ENCODE data around the gene RCSD1. TPM values are rescaled to one million over a fixed set of nuclear protein-coding genes. Genes with fewer than 3 reads are reported as not detected.

The RCSD1 gene
- total and polyA plus RNA-seq, 10 of the 15 experiments (the other 5 are each of a cell fraction or from before 2014, with no cell fraction given), result 11.4 to 78.3 (median 71.6) TPM

GRCh38 chr1:167674156-167674555 lies 44.1 kb downstream of the RCSD1 start:
- Histone ChIP-seq H3K9ac (ENCODE audit: control insufficient read depth, insufficient read depth, low read length) (no peak overlapping the region), H3K4me3 (no peak overlapping the region), H3K27ac (ENCODE audit: control insufficient read depth, insufficient read depth) (peak overlapping the region; percentile 93), H4K20me1 (ENCODE audit: control insufficient read depth, insufficient read depth) (no peaks in the 10 kb centered on the region), H3K27me3 (replicated peaks in 1 of 2; ENCODE audit: control insufficient read depth in 2 of 2, insufficient read depth in 2 of 2, low read length in 1 of 2) (no peaks in the 10 kb centered on the region), H3K4me1 (ENCODE audit: control insufficient read depth, insufficient read depth, low read length) (peaks cover 85% of the 10 kb centered on the region), H3K9me3 (replicated peaks; ENCODE audit: control insufficient read depth, insufficient read depth, low read length) (no peaks in the 10 kb centered on the region; the same call in 2 of the 3 replicates), H3K79me2 (ENCODE audit: control insufficient read depth, insufficient read depth, low read length) (peaks cover 29% of the 10 kb centered on the region), H3K4me2 (ENCODE audit: control insufficient read depth, insufficient read depth) (no peak overlapping the region), H3K36me3 (ENCODE audit: control insufficient read depth in 2 of 2, insufficient read depth in 2 of 2, low read length in 1 of 2) (peaks cover 0 to 3% of the 10 kb centered on the region in 2 experiments; a peak in 1 of 4 replicates), H2AFZ (ENCODE audit: control insufficient read depth, low read depth, low read length) (no peak overlapping the region)
- TF ChIP-seq SP1 (IDR thresholded peaks at IDR 0.05; ENCODE audit: low read depth, low read length), result no peak
- TF ChIP-seq RUNX3 (IDR thresholded peaks at IDR 0.05; ENCODE audit: low read length), result peak; percentile 21; the same call in 1 of the 2 replicates
- peak; percentile 16; the same call in 1 of the 2 replicates for TF ChIP-seq NFIC (IDR thresholded peaks at IDR 0.05; ENCODE audit: low read depth, low read length)
- ChIA-PET CTCF (interaction anchor here (0.8 to 3.6 kb wide), 6 partner anchors 14 to 140 kb away, joined by 3 to 27 read pairs (median 4); no protein-coding TSS in a partner anchor), SMC1A (ENCODE audit: uncharacterized antibody, unreplicated experiment) (interaction anchor here (0.6 to 10.3 kb wide), 7 partner anchors 13 to 93 kb away, joined by 3 to 170 read pairs (median 37); partner anchors contain the start of gene RCSD1), POLR2A (interaction anchor here (0.9 to 7.2 kb wide), 5 partner anchors 11 to 44 kb away, joined by 3 to 84 read pairs (median 3); partner anchors contain the start of gene RCSD1), RAD21 (ENCODE audit: unreplicated experiment) (interaction anchor here (1.1 to 8.3 kb wide), 4 partner anchors 14 to 73 kb away, joined by 4 to 100 read pairs (median 20); partner anchors contain the start of gene RCSD1)
- intact Hi-C loops (cut with micrococcal nuclease; ENCODE audit: unreplicated experiment), result no loop called here
- ATAC-seq (no peak), DNase-seq (ENCODE audit: low read depth, low spot score) (no peak), FAIRE-seq (no peak)
- no TSS peak for BruUV-seq (replicated peaks)
- 53% methylated on average over 2 of the region's 2 CpGs for WGBS (ENCODE audit: insufficient coverage, insufficient replicate concordance, low lambda C conversion rate, missing lambda C conversion rate)
- in situ Hi-C loops (cut with MboI), result no loop called here

- Histone ChIP-seq H3K27me3 (replicated peaks in 1 of 2; ENCODE audit: control insufficient read depth in 2 of 2, insufficient read depth in 2 of 2, low read length in 1 of 2) (no peaks in the 10 kb centered on the region), H3K4me3 (no peak overlapping the region), H3K36me3 (ENCODE audit: control insufficient read depth in 2 of 2, insufficient read depth in 2 of 2, low read length in 1 of 2) (peaks cover 0 to 3% of the 10 kb centered on the region in 2 experiments; a peak in 2 of 4 replicates), H2AFZ (ENCODE audit: control insufficient read depth, low read depth, low read length) (no peak overlapping the region), H3K4me1 (ENCODE audit: control insufficient read depth, insufficient read depth, low read length) (peaks cover 85% of the 10 kb centered on the region), H3K9me3 (replicated peaks; ENCODE audit: control insufficient read depth, insufficient read depth, low read length) (no peaks in the 10 kb centered on the region; the same call in 2 of the 3 replicates), H3K27ac (ENCODE audit: control insufficient read depth, insufficient read depth) (peak overlapping the region; percentile 93), H3K79me2 (ENCODE audit: control insufficient read depth, insufficient read depth, low read length) (peaks cover 32% of the 10 kb centered on the region), H3K4me2 (ENCODE audit: control insufficient read depth, insufficient read depth) (peak overlapping the region; percentile 64), H3K9ac (ENCODE audit: control insufficient read depth, insufficient read depth, low read length) (no peak overlapping the region), H4K20me1 (ENCODE audit: control insufficient read depth, insufficient read depth) (no peaks in the 10 kb centered on the region)
- 92% methylated on average over 5 of the region's 5 CpGs for WGBS (ENCODE audit: insufficient coverage, insufficient replicate concordance, low lambda C conversion rate, missing lambda C conversion rate)
- ATAC-seq (no peak), DNase-seq (ENCODE audit: low read depth, low spot score) (no peak), FAIRE-seq (no peak)
- ChIA-PET RAD21 (ENCODE audit: unreplicated experiment) (interaction anchor here (0.5 to 8.3 kb wide), 13 partner anchors 12 to 110 kb away, joined by 3 to 100 read pairs (median 4); partner anchors contain the start of gene RCSD1), POLR2A (interaction anchor here (1.2 to 7.2 kb wide), 5 partner anchors 8 to 45 kb away, joined by 4 to 84 read pairs (median 10); partner anchors contain the start of gene RCSD1), SMC1A (ENCODE audit: uncharacterized antibody, unreplicated experiment) (interaction anchor here (0.7 to 10.3 kb wide), 20 partner anchors 9 to 175 kb away, joined by 3 to 170 read pairs (median 5); partner anchors contain the start of gene RCSD1), CTCF (interaction anchor here (0.8 to 5.1 kb wide), 10 partner anchors 8 to 404 kb away, joined by 3 to 31 read pairs (median 6); no protein-coding TSS in a partner anchor)
- intact Hi-C loops (cut with micrococcal nuclease; ENCODE audit: unreplicated experiment), result no loop called here
- BruUV-seq (replicated peaks), result no TSS peak
- in situ Hi-C loops (cut with MboI), result no loop called here
- TF ChIP-seq CBFB (IDR thresholded peaks at IDR 0.05; ENCODE audit: low read depth) (no peak), POU2F2 (IDR thresholded peaks at IDR 0.05; ENCODE audit: borderline replicate concordance, low read depth, low read length) (no peak), IKZF2 (IDR thresholded peaks at IDR 0.05) (no peak), GATAD2B (conservative IDR thresholded peaks at IDR 0.05; ENCODE audit: low read depth) (no peak), SRF (IDR thresholded peaks at IDR 0.05; ENCODE audit: low read depth in 2 of 2, low read length in 2 of 2) (no peak), REST (IDR thresholded peaks at IDR 0.05; ENCODE audit: low read depth, low read length) (no peak), ATF2 (IDR thresholded peaks at IDR 0.05; ENCODE audit: low read length) (no peak), NFIC (IDR thresholded peaks at IDR 0.05; ENCODE audit: low read depth, low read length) (no peak), CHD1 (IDR thresholded peaks at IDR 0.05; ENCODE audit: low read depth, low read length) (no peak), BACH1 (IDR thresholded peaks at IDR 0.05; ENCODE audit: borderline replicate concordance) (no peak)
These were observed 45.4 kb downstream of the RCSD1 start for GRCh38 chr1:167675440-167675839.

Measured in GM12878 (cell line).